ENCODE data around the gene MYLK.

DNA sequence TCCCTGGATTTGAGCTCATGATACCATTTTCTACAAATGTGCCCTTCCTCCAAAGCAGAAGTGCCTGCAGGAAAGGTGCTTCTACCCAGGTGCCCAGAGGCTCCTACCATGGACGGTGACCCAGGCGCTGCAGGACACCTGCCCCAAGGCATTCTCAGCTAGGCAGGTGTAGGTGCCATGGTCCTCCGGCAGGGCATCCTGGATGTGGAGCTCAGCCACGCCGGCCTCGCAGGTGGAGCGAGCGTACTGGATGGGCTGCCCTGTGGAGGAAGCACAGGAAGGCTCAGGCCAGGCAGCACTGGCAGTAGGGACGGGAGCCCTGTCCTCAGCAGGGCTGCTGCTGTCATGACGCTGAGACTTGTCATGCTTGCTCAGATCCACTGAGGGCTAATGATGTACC, 162.1 kb downstream of the MYLK start:
- no peak for TF ChIP-seq EZH2 (IDR thresholded peaks at IDR 0.05; ENCODE audit: borderline replicate concordance, insufficient read depth, low read depth, low read length, poor library complexity, severe bottlenecking)
- TF ChIP-seq CTCF (IDR thresholded peaks at IDR 0.05): no peak

Measured in B cell (primary cell).